Parathyroid adenoma (tissue), 2 donors: Measurements from ENCODE around the gene OSTN.
"Not testable (repeated sequence)": the region's sequence is repeated elsewhere in the genome, so short reads cannot be mapped to it uniquely, and the experiment has no call there.

ENCODE experiments used
- H2AFZ ChIP-seq: fragments of 300-600 bp; sonication (generic); one replicate; pipeline ENCODE4 v1.7.0; 2017; ENCODE audit warnings: antibody characterized with exemption, mild to moderate bottlenecking
- H3K27ac ChIP-seq: fragments of 300-600 bp; sonication (generic); one replicate; pipeline ENCODE4 v1.7.0; 2017
- H3K27me3 ChIP-seq: fragments of 300-600 bp; sonication (generic); one replicate; pipeline ENCODE4 v1.7.0; 2017; ENCODE audit warnings: low read length; ENCODE audit not compliant: control insufficient read depth, insufficient read depth
- H3K36me3 ChIP-seq: fragments of 300-600 bp; sonication (generic); one replicate; pipeline ENCODE4 v1.7.0; 2017; ENCODE audit warnings: low read length; ENCODE audit not compliant: control insufficient read depth, insufficient read depth
- H3K4me1 ChIP-seq: fragments of 300-600 bp; sonication (generic); one replicate; pipeline ENCODE4 v1.7.0; 2017; ENCODE audit warnings: control low read depth
- H3K4me2 ChIP-seq: fragments of 300-600 bp; sonication (generic); one replicate; pipeline ENCODE4 v1.7.0; 2017; ENCODE audit warnings: low read length
- H3K4me3 ChIP-seq: fragments of 300-600 bp; sonication (generic); one replicate; pipeline ENCODE4 v1.7.0; 2017; ENCODE audit warnings: low read depth, low read length
- H3K79me2 ChIP-seq: fragments of 300-600 bp; sonication (generic); one replicate; pipeline ENCODE4 v1.7.0; 2017; ENCODE audit warnings: control low read depth
- H3K9ac ChIP-seq: fragments of 300-600 bp; sonication (generic); one replicate; pipeline ENCODE4 v1.7.0; 2017; ENCODE audit warnings: mild to moderate bottlenecking
- H3K9me3 ChIP-seq: fragments of 300-600 bp; sonication (generic); one replicate; pipeline ENCODE4 v1.7.0; 2017; ENCODE audit warnings: low read length; ENCODE audit not compliant: control insufficient read depth
- TF ChIP-seq, protein P1 (sequence below): fragments of 300-600 bp; sonication (generic); IDR thresholded peaks from one replicate; pipeline ENCODE4 v1.7.0; 2017; ENCODE audit warnings: antibody characterized with exemption, mild to moderate bottlenecking
- donor health status: primary hyperparathyroidism.

Gene OSTN

DNA sequence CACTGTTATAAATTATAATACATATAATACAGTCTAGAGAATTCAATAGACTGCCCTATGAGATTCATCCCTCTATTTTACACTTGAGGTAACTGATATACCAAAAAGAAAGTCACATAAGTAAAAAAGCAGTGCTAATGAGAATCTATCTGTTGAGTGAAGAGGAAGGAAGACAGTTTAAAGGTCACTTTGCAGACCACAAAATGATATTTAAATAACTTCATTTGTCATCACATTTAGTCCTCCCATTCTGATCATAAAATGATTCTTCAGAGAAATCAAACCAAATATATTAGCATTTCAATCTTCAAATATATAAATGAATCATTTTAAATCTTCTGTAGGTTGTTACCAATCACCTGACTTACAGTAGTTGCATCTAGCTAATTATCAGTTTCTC is 69.7 kb downstream of the OSTN start:
- Histone ChIP-seq H2AFZ (no peak overlapping the region), H3K4me1 (no peaks in the 10 kb centered on the region), H3K4me3 (no peak overlapping the region), H3K4me2 (no peak overlapping the region), H3K79me2 (no peaks in the 10 kb centered on the region), H3K9me3 (no peaks in the 10 kb centered on the region), H3K36me3 (no peaks in the 10 kb centered on the region), H3K27me3 (no peaks in the 10 kb centered on the region), H3K27ac (no peak overlapping the region), H3K9ac (no peak overlapping the region)
- TF ChIP-seq, protein P1, sequence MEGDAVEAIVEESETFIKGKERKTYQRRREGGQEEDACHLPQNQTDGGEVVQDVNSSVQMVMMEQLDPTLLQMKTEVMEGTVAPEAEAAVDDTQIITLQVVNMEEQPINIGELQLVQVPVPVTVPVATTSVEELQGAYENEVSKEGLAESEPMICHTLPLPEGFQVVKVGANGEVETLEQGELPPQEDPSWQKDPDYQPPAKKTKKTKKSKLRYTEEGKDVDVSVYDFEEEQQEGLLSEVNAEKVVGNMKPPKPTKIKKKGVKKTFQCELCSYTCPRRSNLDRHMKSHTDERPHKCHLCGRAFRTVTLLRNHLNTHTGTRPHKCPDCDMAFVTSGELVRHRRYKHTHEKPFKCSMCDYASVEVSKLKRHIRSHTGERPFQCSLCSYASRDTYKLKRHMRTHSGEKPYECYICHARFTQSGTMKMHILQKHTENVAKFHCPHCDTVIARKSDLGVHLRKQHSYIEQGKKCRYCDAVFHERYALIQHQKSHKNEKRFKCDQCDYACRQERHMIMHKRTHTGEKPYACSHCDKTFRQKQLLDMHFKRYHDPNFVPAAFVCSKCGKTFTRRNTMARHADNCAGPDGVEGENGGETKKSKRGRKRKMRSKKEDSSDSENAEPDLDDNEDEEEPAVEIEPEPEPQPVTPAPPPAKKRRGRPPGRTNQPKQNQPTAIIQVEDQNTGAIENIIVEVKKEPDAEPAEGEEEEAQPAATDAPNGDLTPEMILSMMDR = no peak

DNA sequence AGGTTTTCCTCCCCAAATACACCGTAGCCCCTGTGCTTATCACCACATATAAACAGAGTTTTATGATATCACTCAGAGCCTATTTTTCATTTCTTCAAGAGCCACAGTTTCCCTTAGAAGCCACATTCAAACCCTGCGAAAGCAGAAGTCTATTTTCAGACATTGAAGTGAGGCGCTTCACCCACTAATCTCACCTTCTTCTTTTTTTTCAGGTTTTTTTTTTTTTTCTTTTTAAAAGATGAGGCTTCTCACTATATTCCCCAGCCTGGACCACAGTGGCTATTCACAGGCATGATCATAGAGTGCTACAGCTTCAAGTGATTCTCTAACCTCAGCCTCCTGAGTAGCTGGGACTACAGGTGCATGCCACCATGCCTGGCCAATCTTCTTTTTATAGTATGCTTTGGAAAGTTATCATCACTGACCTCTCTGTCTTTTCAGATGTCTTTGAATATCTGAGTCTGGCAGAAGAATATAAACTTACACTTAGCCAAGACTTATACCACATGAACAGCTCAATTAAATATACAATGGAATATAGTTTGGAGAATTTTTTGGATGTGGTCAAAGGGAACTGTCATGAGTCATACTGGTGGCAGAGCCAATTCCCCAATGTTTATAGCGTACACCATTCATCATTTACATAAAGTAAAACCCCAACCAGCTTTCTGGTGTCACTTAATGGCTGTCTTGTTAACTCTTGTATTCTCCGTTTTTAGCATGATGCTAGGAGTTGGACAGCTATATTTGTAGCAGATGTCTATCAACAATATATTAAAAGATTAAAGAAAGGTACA is 70.4 kb downstream of the OSTN start:
- Histone ChIP-seq H3K27me3 (no peaks in the 10 kb centered on the region), H3K9ac (no peak overlapping the region), H3K36me3 (no peaks in the 10 kb centered on the region), H2AFZ (no peak overlapping the region), H3K4me3 (no peak overlapping the region), H3K4me1 (no peaks in the 10 kb centered on the region), H3K79me2 (no peaks in the 10 kb centered on the region), H3K9me3 (no peaks in the 10 kb centered on the region), H3K4me2 (no peak overlapping the region), H3K27ac (no peak overlapping the region)
- TF ChIP-seq, protein P1 = no peak

DNA sequence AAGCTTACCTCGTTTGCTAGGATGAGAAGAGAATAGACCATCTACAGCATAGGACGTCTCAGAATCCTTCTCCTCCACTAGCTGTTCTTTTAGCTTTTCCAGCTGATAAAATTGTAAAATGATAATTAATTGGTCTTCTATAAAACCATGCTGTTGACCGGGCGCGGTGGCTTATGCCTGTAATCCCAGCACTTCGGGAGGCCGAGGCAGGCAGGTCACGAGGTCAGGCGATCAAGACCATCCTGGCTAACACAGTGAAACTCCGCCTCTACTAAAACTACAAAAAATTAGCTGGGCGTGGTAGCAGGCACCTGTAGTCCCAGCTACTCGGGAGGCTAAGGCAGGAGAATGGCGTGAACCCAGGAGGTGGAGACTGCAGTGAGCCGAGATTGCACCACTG is 76.2 kb downstream of the OSTN start:
- not testable (repeated sequence) for H3K27ac ChIP-seq, H3K4me1 ChIP-seq, H3K79me2 ChIP-seq, H3K36me3 ChIP-seq, H3K4me2 ChIP-seq, H2AFZ ChIP-seq, H3K9me3 ChIP-seq, H3K27me3 ChIP-seq, H3K4me3 ChIP-seq, H3K9ac ChIP-seq

DNA sequence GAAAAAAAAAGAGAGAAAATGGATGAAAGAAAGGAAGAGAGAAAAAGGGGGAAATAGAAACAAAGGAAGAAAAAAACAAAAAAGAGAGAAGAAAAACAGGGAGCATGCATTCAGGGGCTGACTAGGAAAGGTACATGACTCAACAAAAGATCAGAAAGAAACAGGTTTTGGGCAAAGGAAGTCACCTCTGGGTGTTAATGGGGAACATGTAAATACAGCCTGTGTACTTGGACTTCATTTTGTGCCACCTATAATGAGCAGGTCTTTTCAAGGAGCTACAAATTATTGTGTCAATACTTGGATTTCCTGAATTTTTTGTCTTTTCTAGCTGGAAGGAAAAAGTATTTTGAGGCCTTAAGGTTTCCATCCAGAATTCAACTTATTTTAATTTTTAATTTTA is 76.7 kb downstream of the OSTN start:
- Histone ChIP-seq H3K27me3 (no peaks in the 10 kb centered on the region), H3K9ac (no peak overlapping the region), H3K4me1 (no peaks in the 10 kb centered on the region), H3K27ac (no peak overlapping the region), H3K9me3 (no peaks in the 10 kb centered on the region), H2AFZ (no peak overlapping the region), H3K4me3 (no peak overlapping the region), H3K4me2 (no peak overlapping the region), H3K79me2 (no peaks in the 10 kb centered on the region), H3K36me3 (no peaks in the 10 kb centered on the region)
- TF ChIP-seq, protein P1 = no peak

DNA sequence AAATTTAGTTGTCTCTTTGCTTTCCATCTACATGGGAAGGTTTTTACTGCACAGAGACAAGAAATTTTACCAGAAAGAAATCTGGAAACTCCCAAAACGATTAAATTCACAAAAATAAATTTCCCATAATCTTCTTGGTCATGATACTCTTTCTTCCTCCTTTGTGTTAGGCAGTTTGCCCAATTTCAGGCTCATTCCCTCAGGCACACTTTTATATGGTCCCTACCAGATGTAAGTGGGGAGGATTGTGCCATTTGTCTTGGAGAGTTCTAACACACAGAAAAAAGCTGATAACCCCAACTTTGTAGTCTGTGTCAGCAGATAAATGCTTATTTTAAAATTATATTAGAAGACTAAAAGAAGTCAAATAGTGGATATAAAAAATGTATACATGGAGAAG is 81.1 kb downstream of the OSTN start:
- Histone ChIP-seq H3K4me3 (no peak overlapping the region), H3K4me1 (no peaks in the 10 kb centered on the region), H3K27ac (no peak overlapping the region), H3K27me3 (no peaks in the 10 kb centered on the region), H3K9ac (no peak overlapping the region), H3K4me2 (no peak overlapping the region), H3K9me3 (no peaks in the 10 kb centered on the region), H2AFZ (no peak overlapping the region), H3K79me2 (no peaks in the 10 kb centered on the region), H3K36me3 (no peaks in the 10 kb centered on the region)
- TF ChIP-seq, protein P1 = no peak
